GM21737 (cell line): ENCODE data around the gene MAMLD1.

Experiments used
- ATAC-seq: cut with Tn5 transposase; IDR thresholded peaks from one replicate; pipeline ENCODE4 v1.9.1; 2021; ENCODE audit warnings: mild to moderate bottlenecking, moderate library complexity; ENCODE audit not compliant: unreplicated experiment

The MAMLD1 gene

DNA sequence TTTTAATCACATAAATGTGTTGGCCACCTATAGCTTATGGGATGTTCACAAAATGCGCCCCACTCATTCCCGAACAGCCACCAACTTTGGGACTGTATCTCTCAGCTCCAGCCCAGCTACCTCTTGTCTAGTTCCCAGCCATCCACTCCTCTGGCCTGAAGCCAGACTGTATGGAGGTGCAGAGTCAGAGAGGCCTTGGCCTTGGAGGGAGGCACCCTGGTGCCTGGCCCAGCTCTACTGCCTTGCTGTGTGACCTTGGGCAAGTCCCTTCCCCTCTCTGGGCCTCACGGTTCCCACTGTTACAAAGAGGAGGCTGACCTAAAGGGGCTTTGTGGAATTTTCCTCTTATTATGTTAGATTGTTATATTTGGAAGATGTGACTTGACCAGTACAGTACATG is 13.9 kb downstream of the MAMLD1 start:
- no peak for ATAC-seq

DNA sequence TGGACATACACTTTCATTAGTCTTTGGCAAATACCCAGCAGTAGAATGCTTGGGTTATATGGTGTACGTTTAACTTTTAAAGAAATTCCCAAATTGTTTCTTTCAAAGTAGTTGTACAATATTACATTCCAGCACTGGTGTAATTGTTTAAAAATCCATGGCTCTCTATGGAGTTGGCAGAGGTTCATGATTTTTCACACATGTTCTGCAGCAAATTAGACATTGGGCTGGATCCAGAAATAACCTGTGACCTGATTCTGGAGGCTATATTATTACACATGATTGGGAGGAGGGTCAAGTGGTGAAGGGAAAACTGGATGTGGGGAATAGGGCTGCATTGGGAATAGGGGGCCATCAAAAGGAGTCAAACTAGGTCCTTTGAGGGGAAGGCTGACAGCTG is 41.9 kb downstream of the MAMLD1 start:
- no peak for ATAC-seq

DNA sequence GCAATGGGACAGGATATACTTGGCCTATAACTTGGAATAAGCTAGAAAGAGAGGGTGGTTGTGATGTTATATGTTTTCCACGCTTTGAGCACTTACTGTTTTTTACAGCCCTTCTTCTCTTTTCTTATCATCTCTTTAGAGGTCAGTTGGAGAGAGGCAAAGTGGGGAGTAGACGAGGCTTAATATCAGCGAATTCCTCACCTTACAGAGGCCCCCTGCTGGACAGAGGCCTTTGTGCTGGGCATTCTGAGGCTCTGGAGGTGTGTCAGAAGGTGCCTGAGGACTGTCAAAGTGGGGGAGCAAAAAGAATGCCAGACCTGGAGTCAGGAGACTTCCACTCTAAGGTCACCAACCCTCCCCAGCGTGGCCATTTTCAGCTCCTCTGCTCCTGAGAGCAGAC is 42.5 kb downstream of the MAMLD1 start:
- ATAC-seq, result no peak

DNA sequence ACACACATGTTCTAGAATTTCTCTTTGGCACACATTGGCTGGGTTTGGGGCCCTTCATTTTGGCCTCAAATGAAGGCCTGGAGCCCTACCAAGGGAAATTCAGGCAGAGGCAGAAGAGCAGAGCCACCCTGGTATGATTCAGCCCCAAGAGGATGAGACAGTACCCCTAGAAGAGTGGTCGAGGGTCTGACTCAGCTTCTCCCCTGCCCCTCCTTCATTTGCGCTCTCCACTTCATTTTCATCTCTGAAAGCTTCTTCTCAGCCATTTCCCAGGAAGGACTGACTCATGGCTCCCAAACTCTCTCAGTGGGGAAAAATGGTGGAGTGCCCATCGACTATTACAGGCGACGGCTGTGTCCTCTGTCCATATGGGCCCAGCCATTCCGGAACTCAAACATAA is 43.5 kb downstream of the MAMLD1 start:
- ATAC-seq, result no peak

DNA sequence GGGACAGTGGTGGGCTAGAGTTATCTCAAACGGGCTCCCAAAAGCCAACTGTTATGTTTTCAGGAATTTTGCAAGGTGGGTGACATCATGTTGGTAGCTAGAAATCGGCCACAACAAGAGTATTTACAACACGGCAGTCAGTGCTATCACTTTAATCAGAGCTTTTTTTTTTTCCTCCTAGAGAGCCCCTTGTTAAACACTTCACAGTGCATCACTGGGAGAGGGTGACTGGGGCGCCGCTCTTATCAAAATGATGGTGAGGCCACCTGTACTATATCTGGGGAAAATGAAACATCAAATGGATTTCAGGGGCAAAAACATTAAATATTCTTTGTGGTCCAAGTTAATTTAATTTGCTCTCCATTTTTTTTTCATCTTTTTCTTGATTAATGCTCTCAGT is 44.9 kb downstream of the MAMLD1 start:
- no peak for ATAC-seq

DNA sequence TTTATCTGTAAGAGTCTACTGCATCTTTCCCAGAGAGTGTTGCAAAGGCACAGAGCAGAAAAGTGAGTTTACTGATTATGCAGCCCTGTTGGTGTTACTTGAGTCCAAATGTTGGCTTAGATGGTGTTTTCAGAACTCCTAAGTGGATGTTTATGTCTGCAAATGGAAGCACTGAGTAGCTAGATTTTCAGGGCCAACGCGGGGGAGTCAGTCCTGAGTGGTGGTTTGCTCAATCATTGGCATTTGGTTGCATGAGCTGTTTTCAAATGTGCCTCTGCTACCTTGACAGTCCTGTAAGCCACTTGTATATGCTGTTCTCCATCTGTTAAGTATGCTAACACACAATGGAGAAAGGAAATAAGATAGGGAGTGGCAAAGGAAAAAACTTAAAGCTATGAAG is 45.4 kb downstream of the MAMLD1 start:
- no peak for ATAC-seq

DNA sequence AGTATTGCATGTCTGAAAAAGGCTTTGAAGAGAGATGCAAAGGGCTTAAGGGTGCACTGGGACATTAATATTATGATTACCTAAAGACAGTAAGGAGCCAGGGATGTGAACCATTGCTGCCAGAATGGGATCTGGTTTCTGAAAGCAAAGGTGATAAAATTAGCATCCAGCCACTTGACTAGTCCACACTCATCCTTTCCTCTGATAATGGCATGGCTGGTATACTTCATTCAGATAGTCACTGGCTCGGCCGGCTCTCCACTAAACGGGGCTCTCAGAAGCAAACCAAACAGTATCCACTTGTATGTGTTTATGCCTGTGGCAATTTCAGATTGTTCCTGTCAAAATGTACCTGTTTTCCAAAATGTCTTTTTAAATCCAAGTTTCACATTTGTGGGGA is 46.4 kb downstream of the MAMLD1 start:
- no peak for ATAC-seq

DNA sequence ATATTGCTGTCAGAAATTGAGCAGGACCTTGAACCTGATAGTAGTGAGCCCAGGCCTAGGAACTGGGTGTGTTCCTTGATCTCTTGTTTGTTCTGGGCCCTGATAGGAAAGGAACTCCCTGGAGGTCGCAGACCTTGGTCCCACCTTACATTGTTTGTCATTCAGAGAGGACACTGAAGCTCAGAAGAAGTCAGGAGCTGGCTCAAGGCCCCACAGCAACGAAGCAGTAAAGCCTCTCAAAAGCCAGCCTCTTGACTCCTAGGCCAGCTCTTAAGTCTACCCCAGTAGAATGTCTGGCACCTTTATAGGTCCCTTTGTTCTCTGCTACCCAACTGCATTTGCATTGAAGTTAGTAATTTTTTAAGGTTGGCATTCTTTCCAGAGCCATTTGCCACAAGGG is 46.8 kb downstream of the MAMLD1 start:
- no peak for ATAC-seq

DNA sequence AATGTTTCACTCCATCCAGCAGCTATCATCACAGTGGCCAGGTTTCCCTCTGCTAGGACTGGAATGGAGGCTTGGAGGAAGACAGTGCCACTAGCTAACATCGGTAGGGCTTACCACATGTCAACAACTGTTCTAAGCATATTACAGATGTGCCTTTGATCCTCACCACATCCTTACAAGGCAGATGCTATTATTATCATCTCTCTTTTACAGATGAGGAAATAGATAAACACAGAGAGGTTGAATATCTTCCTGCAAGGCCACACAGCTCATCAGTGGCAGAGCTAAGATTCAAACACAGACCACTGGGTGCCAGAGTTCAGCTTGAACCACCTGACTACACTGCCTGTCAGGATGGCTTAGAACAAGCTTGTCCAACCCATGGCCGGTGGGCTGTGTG is 47.4 kb downstream of the MAMLD1 start:
- ATAC-seq, result no peak

DNA sequence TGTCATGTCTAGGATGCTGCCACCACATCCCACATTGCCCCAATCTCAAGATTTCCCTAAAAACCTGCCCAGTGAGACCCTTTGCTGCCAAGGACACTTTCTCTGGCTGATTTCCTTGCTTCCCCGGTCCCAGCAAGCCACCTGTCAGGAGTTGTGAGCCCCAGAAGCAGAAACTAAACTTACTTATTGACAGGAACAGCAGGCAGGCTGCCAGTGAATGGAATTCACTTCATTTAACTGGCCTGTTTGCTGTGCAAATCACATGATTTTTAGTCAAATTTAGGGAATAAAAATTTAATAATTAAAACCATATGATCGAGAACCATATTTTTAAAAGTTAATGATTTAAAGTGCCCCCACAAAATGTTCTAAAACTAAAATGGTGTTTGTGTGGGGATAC is 48.5 kb downstream of the MAMLD1 start:
- ATAC-seq, result no peak

DNA sequence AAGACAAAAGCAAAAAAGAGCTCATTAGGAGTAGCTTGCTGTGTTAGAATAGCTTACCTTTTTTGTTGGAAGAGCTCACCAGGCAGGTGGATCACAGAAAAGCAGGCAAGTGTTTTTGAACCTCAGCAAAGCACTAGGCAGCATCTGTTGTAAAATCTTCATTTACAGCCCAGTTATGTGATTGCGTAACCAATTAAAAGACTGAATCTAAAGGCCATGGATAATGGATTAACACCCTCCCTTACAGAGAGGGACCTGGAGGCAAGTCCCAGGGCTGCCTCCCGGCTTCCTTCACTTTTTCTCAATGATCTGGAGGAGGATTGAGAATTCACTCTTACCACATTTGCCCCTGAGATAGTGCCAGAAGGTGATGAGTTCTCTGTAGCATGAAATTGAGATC is 51.1 kb downstream of the MAMLD1 start:
- ATAC-seq, result no peak

DNA sequence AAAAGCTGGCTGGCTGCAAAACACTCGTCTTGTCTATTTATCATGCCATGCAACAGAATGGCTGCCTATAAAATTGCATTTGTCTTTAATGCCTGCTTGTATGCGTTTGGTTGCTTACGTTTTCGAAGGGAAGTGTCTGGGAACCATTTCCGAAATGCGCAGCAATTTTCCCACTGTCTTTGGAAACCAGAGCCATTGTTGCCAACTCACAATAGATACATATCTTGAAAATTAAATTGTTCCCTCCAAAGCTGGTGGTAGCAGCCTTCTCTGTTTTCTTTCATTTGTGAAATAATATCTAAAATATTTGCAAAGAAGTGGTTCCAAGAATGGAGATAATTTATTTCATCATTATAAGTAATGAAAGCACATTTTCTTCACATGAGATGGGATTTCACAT is 53.4 kb downstream of the MAMLD1 start:
- no peak for ATAC-seq

DNA sequence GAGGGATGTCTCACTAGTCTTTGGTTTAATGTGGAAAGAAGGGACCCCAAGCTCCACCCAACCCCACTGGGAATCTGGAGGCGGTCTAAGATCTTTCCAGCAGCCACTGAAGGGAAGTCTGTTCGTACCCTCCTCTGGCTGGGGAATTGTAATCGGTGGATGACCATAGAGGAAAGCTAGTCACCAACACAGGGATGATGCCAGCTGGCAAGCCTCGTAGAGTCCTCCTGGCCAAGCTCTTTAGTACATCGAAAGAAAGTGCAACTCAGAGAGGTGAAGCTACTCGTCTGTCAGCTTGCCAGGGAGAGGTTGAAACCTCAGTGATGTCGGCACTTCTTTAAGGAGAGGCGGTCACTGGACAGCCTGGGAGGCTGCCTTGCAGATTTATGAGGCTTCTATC is 58.7 kb downstream of the MAMLD1 start:
- ATAC-seq, result no peak

DNA sequence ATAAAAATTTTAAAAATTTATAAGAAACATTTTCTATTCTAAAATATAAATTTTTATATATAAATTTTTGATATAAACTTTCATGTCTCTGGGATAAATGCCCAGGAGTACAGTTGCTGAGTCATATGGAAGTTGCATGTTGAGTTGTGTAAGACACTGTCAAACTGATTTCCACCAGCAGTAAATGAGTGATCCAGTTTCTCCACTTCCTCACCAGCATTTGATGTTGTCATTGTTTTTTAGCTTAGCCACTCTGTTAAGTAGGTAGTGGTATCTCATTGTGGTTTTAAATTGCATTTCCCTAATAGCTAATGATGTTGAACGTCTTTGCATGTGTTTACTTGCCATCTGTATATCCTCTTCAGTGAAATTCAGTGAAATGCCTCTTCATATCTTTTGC is 66.5 kb downstream of the MAMLD1 start:
- ATAC-seq, result no peak

DNA sequence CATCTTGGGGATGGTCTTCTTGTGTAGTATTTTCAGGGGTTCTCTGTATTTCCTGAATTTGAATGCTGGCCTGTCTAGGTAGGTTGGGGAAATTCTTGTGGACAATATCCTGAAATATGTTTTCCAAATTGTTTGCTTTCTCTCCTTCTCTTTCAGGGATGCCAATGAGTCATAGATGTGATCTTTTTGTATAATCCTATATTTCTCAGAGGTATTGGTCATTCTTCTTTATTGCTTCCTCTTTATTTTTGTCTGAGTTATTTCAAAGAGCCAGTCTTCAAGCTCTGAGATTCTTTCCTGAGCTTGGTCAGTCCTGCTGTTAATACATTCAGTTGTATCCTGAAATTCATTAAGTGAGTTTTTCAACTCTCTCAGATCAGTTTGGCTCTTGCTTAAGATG is 73.1 kb downstream of the MAMLD1 start:
- ATAC-seq, result no peak

DNA sequence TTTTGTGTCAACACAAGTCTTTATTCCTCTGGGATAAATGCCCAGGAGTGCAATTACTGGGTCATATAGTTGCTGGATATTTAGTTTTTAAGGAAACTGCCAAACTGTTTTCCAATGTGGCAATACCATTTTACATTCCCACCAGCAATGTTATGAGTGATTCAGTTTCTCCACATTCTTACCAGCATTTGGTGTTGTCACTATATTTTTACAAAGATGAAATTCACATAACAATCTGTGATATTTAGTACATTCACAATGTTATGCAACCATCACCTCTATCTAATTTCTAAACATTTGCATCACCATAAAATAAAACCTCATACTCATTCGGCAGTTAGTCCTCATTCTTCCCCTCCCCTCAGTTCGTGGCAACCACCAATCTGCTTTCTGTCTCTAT is 75.0 kb downstream of the MAMLD1 start:
- ATAC-seq, result no peak

DNA sequence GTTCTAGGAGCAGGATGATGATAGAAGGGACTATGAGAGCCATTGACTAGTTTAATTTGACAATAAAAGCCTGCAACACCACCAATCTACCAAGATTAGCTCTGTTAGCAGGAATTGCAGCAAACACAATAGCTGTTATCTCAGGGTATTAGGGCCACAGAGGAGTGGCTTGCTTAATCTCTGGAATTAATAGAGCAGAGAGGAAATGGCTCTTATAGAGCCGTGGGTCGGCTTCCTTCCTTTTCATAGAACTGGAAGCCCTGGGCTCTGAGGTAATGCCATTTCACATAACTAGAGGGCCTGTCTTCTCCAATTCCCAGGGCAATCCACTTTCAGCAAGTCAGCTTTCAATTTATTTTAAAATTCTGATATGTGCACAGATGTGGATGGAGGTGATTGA is 83.0 kb downstream of the MAMLD1 start:
- no peak for ATAC-seq

DNA sequence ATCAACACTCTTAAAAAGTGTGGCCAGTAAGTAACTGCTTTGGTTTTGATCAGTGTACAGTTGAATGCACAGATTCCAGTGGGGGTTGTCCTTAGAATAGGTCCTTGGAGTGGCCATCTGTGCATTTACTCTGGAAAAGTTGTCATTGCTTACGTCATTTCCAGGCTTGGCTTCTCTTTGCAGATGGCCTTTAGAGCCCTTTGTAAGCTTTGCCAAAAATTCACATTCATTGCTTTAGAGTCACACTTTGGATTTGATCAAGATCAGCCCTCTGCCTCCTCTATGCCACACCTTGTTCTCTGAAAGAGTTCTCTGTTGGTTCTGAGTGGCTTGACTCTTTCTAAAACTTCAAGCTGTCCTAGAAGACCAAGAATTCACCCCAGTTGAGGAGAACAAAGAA is 83.9 kb downstream of the MAMLD1 start:
- ATAC-seq, result no peak

DNA sequence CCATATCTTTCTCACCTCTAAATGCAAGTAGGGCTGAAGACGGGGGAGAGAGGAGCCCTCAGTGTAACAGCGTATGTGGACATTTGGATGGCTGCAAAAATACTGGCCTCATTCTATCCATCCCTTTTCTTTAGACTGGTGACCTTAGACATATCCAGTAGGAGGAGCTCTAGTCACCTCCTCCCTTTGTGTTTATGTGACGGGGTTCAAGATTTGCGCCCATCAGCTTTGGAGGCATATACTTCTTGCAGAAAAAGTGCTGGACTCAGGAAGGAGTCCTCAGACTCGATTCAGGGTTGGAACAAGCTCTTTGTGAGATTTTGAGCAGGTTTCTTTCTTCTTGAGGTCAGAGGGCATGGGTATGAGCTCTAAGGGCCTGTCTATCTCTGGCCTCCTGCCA is 86.2 kb downstream of the MAMLD1 start:
- no peak for ATAC-seq

DNA sequence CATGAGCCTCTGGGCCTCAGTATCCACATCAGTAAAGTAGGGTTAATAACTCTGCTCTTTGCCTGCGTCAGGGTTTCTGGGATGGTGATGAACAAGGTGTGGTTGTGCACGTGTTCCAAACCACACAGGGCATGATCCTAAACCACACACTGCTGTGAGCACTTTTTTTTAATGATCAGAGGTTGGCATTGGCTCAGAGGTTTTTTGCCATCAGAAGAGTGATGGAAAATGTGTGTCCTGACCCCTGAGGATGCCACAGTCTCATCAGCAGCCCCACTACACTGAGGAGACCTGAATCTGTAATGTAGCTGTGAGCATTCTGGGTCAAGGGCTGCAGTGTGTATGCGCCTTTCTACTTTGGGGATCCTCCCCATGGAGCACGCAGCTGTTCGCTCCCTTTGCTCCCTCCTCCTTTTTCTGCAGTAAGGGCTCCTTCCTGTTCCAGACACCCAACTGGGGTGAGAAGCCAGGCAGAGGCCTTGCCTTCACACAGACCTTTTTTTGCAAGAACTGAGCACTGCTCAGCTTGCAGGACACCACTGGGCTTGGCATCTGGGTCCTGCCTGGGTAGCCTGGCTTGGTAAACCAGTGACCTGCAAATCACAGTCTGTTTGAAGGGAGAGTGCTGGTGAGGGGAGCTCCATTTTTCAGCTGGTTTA is 87.5 kb downstream of the MAMLD1 start:
- no peak for ATAC-seq

DNA sequence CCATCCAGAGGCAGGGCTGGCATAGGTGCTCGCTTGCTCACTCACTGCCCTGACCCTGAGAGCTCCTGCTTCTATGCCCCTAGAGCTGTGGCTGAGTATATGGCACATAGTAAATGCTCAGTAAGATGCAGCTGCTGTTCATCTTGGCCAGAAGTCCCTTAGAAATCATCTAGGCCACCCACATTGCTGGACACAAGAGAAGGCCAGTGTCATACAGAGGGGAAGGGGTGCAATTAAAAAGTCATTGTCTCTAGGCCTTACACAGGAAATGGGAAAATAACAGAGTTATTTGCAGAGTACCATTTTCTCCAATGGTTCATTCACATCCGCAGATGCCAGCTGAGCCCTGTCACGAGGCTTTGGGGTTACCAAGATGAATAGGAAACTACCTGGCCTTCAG is 88.8 kb downstream of the MAMLD1 start:
- ATAC-seq, result no peak

DNA sequence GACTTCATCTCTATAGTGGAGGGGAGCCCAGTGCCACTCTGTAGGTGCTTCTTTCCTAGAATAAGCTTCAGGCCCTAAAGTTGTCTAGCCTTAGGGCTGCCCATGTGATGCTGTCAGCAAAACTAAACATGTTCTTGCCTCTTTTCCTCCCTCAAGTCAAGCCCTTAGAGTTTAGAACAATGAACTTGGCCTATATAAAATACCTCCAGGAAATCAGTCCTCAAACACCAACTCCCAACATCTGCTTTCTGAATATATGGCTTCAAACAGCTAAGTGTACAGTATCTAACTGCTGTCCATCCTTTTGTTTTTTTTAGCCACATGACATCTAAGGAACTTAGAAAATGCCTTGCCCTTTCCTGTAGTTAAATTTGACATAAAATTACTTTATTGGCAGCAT is 91.0 kb downstream of the MAMLD1 start:
- no peak for ATAC-seq

DNA sequence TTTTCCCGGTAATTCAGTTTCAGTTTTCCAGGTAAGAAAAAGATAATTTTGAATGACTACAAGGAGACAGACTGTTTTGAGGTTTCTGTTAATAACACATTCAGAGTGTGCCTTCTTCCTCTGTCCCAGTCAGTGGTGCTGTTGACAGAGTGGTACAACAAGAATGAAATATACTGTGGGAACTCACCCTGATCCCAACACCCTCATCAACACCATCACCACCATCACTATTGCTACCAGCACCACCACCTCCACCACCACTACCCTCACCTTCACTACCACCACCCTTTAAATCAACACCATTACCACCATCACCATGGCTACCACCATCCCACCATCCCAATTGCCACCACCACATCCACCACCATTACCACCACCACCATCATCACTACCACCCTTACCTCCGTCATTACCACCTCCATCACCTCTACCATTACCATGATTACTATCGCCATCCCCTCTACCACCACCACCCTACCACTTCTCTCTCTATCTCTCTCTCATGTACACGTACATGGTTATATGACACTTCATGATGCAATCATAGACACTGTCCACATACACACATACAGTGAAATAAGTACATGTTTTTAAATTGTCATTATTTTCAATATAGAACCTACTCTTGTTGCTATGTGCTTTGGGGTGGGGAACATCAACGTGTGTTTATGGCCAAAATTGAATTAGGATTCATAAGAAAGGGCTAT is 91.5 kb downstream of the MAMLD1 start:
- no peak for ATAC-seq
